ENCODE data around the gene S1PR2. TPM values are rescaled to one million over a fixed set of nuclear protein-coding genes. Genes with fewer than 3 reads are reported as not detected.
"Not testable (repeated sequence)": the region's sequence is repeated elsewhere in the genome, so short reads cannot be mapped to it uniquely, and the experiment has no call there.

S1PR2 gene
- total RNA-seq, 4 donors from 2014 or later = 0.56 to 2.2 (median 1.1) TPM

GRCh38 chr19:10184636-10185035 is 46.5 kb downstream of the S1PR2 start:
- Histone ChIP-seq H3K27me3 (no peaks in the 10 kb centered on the region), H3K27ac (no peak overlapping the region), H3K4me1 (no peaks in the 10 kb centered on the region), H3K36me3 (peaks cover 0 to 13% of the 10 kb centered on the region in 2 donors), H3K9me3 (no peaks in the 10 kb centered on the region), H3K4me3 (no peak overlapping the region)
- intact Hi-C loops (cut with DNase I; ENCODE audit: low total_unique reads) (no loop called here), in situ Hi-C loops (cut with MboI; ENCODE audit: low sequenced_read_pairs in 4 of 4) (no loop called here)
- ATAC-seq = no peak
- no peak for DNase-seq
- TF ChIP-seq POLR2A (IDR thresholded peaks at IDR 0.05) (no peak), CTCF (IDR thresholded peaks at IDR 0.05 in 4 of 5, conservative IDR thresholded peaks at IDR 0.05 in 1 of 5) (no peak)

DNA sequence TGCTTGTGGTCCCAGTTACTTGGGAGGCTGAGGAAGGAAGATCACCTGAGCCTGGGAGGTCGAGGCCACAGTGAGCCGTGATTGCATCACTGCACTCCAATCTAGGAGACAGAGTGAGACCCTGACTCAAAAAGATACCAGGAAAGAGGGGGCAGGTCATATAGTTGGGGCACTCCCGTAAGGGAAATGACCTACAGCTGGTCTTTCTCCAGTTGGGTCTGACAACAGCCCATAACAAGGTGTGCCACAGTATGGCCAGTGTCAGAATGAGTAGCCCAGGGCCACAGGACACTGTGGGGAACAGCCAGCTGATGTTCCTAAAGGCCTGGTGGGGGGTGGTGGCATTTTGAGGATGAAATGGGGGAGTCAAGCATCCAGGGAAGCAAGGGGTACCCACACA is 47.2 kb downstream of the S1PR2 start:
- Histone ChIP-seq H3K4me1 (no peaks in the 10 kb centered on the region), H3K27ac (no peak overlapping the region), H3K36me3 (peaks cover 0 to 13% of the 10 kb centered on the region in 2 donors), H3K27me3 (no peaks in the 10 kb centered on the region), H3K9me3 (no peaks in the 10 kb centered on the region), H3K4me3 (no peak overlapping the region)
- DNase-seq (no peak), ATAC-seq (no peak)
- no peak for TF ChIP-seq POLR2A (IDR thresholded peaks at IDR 0.05)
- no peak for TF ChIP-seq CTCF (IDR thresholded peaks at IDR 0.05 in 4 of 5, conservative IDR thresholded peaks at IDR 0.05 in 1 of 5)
- intact Hi-C loops (cut with DNase I; ENCODE audit: low total_unique reads) (no loop called here), in situ Hi-C loops (cut with MboI; ENCODE audit: low sequenced_read_pairs in 4 of 4) (no loop called here)

- Histone ChIP-seq H3K36me3 (peaks cover 0 to 13% of the 10 kb centered on the region in 2 donors), H3K27ac (no peak overlapping the region), H3K27me3 (no peaks in the 10 kb centered on the region), H3K4me3 (no peak overlapping the region), H3K9me3 (no peaks in the 10 kb centered on the region), H3K4me1 (no peaks in the 10 kb centered on the region)
- intact Hi-C loops (cut with DNase I; ENCODE audit: low total_unique reads) = no loop called here
- ATAC-seq (no peak), DNase-seq (no peak)
- in situ Hi-C loops (cut with MboI; ENCODE audit: low sequenced_read_pairs in 4 of 4) = no loop called here
- TF ChIP-seq CTCF (IDR thresholded peaks at IDR 0.05 in 4 of 5, conservative IDR thresholded peaks at IDR 0.05 in 1 of 5) (no peak), POLR2A (IDR thresholded peaks at IDR 0.05) (no peak)
These were observed 48.3 kb downstream of the S1PR2 start for GRCh38 chr19:10182847-10183246.

DNA sequence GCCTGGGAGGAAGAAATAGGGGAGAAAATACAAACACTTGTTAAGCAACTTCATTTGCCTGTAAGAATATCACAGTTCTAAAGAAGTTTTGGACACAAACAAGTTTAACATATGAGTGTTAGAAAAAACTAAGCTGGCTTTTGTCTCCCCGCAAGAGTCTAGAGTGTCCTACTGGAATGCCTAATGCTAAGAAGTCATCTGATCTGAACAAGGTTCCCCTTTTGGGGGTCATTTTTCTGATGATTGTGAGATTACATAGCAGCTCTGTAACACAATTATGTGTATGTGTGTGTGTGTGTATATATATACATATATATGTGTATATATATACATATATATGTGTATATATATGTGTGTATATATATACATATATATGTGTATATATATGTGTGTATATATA is 49.1 kb downstream of the S1PR2 start:
- no peak for TF ChIP-seq POLR2A (IDR thresholded peaks at IDR 0.05)
- Histone ChIP-seq H3K9me3 (no peaks in the 10 kb centered on the region), H3K27ac (no peak overlapping the region), H3K4me1 (no peaks in the 10 kb centered on the region), H3K36me3 (peaks cover 0 to 13% of the 10 kb centered on the region in 2 donors), H3K27me3 (no peaks in the 10 kb centered on the region), H3K4me3 (no peak overlapping the region)
- DNase-seq = no peak
- intact Hi-C loops (cut with DNase I; ENCODE audit: low total_unique reads) (no loop called here), in situ Hi-C loops (cut with MboI; ENCODE audit: low sequenced_read_pairs in 4 of 4) (no loop called here)
- no peak for ATAC-seq

DNA sequence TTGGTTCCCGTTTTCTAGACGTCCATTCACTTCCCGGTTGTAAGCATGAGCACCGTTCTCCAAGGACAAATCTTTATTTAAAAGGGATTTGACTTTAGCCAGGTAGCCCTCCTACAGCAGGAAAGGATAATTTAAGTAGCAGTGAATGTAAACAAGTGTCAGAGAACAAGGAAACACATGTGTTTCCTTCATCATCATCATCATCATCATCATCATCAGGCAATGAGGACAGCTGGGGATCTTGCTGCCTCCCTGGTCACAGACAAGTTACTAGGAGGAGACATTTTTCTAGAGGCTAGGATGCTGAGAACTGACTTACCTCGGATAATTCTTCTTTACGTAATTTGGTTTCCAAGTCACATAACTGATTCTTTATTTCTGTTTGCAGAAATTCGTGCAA is 50.7 kb downstream of the S1PR2 start:
- no peak overlapping the region for H3K4me3 ChIP-seq
- ATAC-seq = no peak

DNA sequence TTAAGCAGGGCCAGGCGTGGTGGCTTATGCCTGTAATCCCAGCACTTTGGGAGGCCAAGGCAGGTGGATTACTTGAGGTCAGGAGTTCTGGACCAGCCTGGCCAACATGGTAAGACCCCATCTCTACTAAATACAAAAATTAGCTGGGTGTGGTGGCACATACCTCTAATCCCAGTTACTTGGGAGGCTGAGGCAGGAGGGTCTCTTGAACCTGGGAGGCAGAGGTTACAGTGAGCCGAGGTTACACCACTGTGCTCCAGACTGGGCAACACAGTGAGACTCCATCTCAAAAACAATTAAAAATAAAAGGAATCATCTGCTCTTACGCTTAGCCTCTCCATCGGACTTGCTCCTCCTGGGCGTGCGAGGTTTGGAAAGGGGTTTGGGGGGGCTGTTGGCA is 51.1 kb downstream of the S1PR2 start:
- H3K4me3 ChIP-seq; H3K4me1 ChIP-seq; DNase-seq; intact Hi-C loops (cut with DNase I; ENCODE audit: low total_unique reads); H3K27ac ChIP-seq; H3K9me3 ChIP-seq; H3K36me3 ChIP-seq; ATAC-seq; in situ Hi-C loops (cut with MboI; ENCODE audit: low sequenced_read_pairs in 4 of 4); H3K27me3 ChIP-seq: not testable (repeated sequence)

More for the DNA sequence above, 50.7 kb downstream of the S1PR2 start:
- in situ Hi-C loops (cut with MboI; ENCODE audit: low sequenced_read_pairs in 4 of 4) = no loop called here
- H3K4me1 ChIP-seq = no peaks in the 10 kb centered on the region
- DNase-seq = no peak
- no peaks in the 10 kb centered on the region for H3K27me3 ChIP-seq
- TF ChIP-seq CTCF (IDR thresholded peaks at IDR 0.05 in 4 of 5, conservative IDR thresholded peaks at IDR 0.05 in 1 of 5) = no peak
- TF ChIP-seq POLR2A (IDR thresholded peaks at IDR 0.05) = no peak
- no peak overlapping the region for H3K27ac ChIP-seq
- intact Hi-C loops (cut with DNase I; ENCODE audit: low total_unique reads) = no loop called here
- no peaks in the 10 kb centered on the region for H3K9me3 ChIP-seq
- peaks cover 0 to 7% of the 10 kb centered on the region in 2 donors for H3K36me3 ChIP-seq
